AG04450 (cell line): ENCODE results near the gene BBS4. TPM values are rescaled to one million over a fixed set of nuclear protein-coding genes. Genes with fewer than 3 reads are reported as not detected.
A peak's percentile ranks its signal among the peaks of the same experiment; 100 is the strongest.

Source experiments
- CTCF ChIA-PET: fragments of 300-600, 350-600 bp; formaldehyde crosslinking; extraction: SDS; loops from one replicate; lab custom pipeline; 2022; ENCODE audit warnings: antibody characterized with exemption, inconsistent platforms; lab: Charles Lee
- POLR2A ChIA-PET: fragments of 350-600 bp; formaldehyde crosslinking; extraction: SDS; loops from one replicate; lab custom pipeline; 2021; ENCODE audit warnings: antibody characterized with exemption, inconsistent platforms; lab: Yijun Ruan, JAX
- DNase-seq: peaks from one replicate; pipeline ENCODE4 v3.0.0-alpha.2; 2011; ENCODE audit warnings: low read depth, low spot score
- H3K27ac ChIP-seq: one replicate; pipeline ENCODE4 v1.5.1; 2012; ENCODE audit warnings: low read depth, low read length, control low read depth
- H3K27me3 ChIP-seq: one replicate; pipeline ENCODE4 v1.6.0; 2012; ENCODE audit warnings: low read length; ENCODE audit not compliant: control insufficient read depth, insufficient read depth
- H3K4me3 ChIP-seq: 2 replicates; pipeline ENCODE4 v1.5.1; 2011; ENCODE audit warnings: mild to moderate bottlenecking, low read depth, low read length, control low read depth
- H3K9me3 ChIP-seq: 2 replicates; pipeline ENCODE4 v1.5.1; 2012; ENCODE audit warnings: low read length; ENCODE audit not compliant: control insufficient read depth, insufficient read depth
- CTCF ChIP-seq: IDR thresholded peaks from 2 replicates; pipeline ENCODE4 v1.5.1; 2011; ENCODE audit warnings: low read depth, low read length, control low read depth, inconsistent platforms
- polyA plus RNA-seq: library from polyadenylated mRNA; depleted of rRNA; stranded (reverse); fragments of >200 nt; gene quantifications from 2 replicates; pipeline ENCODE4 v1.2.3, GENCODE V29; 2011

Gene BBS4
- polyA plus RNA-seq, 1 experiment: 25.7 TPM

DNA sequence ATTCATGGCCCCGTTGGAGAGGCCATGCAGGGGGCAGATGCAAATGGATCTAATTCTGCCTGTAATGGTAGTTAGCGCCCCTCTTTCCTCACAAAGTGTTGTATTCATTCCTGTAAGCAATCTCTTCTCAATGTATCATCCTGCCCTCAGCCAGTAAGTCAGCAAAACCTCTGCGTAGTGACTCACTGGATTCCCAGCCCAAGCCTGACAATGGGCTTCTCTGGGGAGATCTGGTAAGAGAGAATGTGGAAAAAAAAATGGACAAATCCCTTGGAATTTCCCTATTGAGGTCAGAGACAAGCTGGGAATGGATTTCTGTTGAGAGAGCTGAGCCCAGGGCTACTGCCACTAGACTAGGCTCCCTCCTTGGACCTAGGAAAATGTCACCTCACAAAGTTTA, 72.2 kb downstream of the BBS4 start:
- Histone ChIP-seq H3K27me3 (no peaks in the 10 kb centered on the region), H3K27ac (peak overlapping the region; percentile 83), H3K9me3 (no peaks in the 10 kb centered on the region), H3K4me3 (no peak overlapping the region)
- no peak for TF ChIP-seq CTCF
- ChIA-PET CTCF (interaction anchor here (0.7 to 1.7 kb wide), 3 partner anchors 27 to 158 kb away, joined by 4 to 8 read pairs (median 4); no protein-coding TSS in a partner anchor), POLR2A (no interaction called here)
- DNase-seq: peak; percentile 81

GRCh38 chr15:72760590-72761260, 74.7 kb downstream of the BBS4 start:
- no peak for DNase-seq
- Histone ChIP-seq H3K27ac (no peak overlapping the region), H3K27me3 (no peaks in the 10 kb centered on the region), H3K9me3 (no peaks in the 10 kb centered on the region), H3K4me3 (no peak overlapping the region)
- ChIA-PET POLR2A (no interaction called here), CTCF (interaction anchor here (1.0 to 2.1 kb wide), 2 partner anchors 38 to 161 kb away, joined by 3 to 6 read pairs; no protein-coding TSS in a partner anchor)
- no peak for TF ChIP-seq CTCF

GRCh38 chr15:72764656-72765055, 78.6 kb downstream of the BBS4 start:
- Histone ChIP-seq H3K27ac (no peak overlapping the region), H3K27me3 (no peaks in the 10 kb centered on the region), H3K9me3 (peaks cover 5% of the 10 kb centered on the region; the same call in 1 of the 2 replicates), H3K4me3 (no peak overlapping the region)
- DNase-seq: no peak
- CTCF ChIA-PET: no interaction called here
- POLR2A ChIA-PET: interaction anchor here (0.6 kb wide), 1 partner anchor 128 kb away, joined by 5 read pairs; no protein-coding TSS in a partner anchor
- TF ChIP-seq CTCF: no peak

GRCh38 chr15:72766025-72766424, 80.0 kb downstream of the BBS4 start:
- Histone ChIP-seq H3K4me3 (no peak overlapping the region), H3K27me3 (no peaks in the 10 kb centered on the region), H3K27ac (no peak overlapping the region), H3K9me3 (peaks cover 5% of the 10 kb centered on the region; the same call in 1 of the 2 replicates)
- ChIA-PET CTCF (interaction anchor here (0.6 kb wide), 1 partner anchor 316 kb away, joined by 3 read pairs; no protein-coding TSS in a partner anchor), POLR2A (no interaction called here)
- no peak for DNase-seq
- no peak for TF ChIP-seq CTCF

DNA sequence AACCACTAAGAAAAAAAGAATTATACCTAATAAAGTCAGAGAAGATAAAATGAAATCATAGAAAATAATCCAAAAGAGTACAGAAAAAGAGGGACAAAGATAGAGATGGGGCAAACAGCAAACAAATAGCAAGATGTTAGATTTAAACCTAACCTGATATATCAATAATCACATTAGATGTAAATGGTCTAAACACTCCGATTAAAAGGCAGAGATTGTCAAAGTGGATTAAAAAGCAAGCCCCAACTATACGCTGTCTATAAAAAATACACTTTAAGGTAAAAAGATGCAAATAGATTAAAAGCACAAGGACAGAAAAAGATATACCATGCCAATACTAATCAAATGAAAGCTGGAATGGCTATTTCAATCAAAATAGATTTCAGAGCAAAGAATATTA, 80.8 kb downstream of the BBS4 start:
- peaks cover 5% of the 10 kb centered on the region; the same call in 1 of the 2 replicates for H3K9me3 ChIP-seq
- TF ChIP-seq CTCF: no peak
- no peaks in the 10 kb centered on the region for H3K27me3 ChIP-seq
- H3K27ac ChIP-seq: no peak overlapping the region
- ChIA-PET CTCF (interaction anchor here (1.6 kb wide), 1 partner anchor 45 kb away, joined by 10 read pairs; no protein-coding TSS in a partner anchor), POLR2A (no interaction called here)
- no peak for DNase-seq
- no peak overlapping the region for H3K4me3 ChIP-seq
